NCI-H1930 (cell line): ENCODE results near the gene CPNE5.

Experiments
- DNase-seq, 2 experiments: peaks; one replicate each; lab custom pipeline; 2025; lab: John Stamatoyannopoulos, UW

Gene CPNE5

GRCh38 chr6:36791085-36791484 lies 48.2 kb downstream of the CPNE5 start:
- DNase-seq, result no peak

GRCh38 chr6:36788768-36789167 lies 50.5 kb downstream of the CPNE5 start:
- no peak for DNase-seq

GRCh38 chr6:36788186-36788585 lies 51.1 kb downstream of the CPNE5 start:
- no peak for DNase-seq

- no peak for DNase-seq
Measured at GRCh38 chr6:36787210-36787609, 52.0 kb downstream of the CPNE5 start.

DNA sequence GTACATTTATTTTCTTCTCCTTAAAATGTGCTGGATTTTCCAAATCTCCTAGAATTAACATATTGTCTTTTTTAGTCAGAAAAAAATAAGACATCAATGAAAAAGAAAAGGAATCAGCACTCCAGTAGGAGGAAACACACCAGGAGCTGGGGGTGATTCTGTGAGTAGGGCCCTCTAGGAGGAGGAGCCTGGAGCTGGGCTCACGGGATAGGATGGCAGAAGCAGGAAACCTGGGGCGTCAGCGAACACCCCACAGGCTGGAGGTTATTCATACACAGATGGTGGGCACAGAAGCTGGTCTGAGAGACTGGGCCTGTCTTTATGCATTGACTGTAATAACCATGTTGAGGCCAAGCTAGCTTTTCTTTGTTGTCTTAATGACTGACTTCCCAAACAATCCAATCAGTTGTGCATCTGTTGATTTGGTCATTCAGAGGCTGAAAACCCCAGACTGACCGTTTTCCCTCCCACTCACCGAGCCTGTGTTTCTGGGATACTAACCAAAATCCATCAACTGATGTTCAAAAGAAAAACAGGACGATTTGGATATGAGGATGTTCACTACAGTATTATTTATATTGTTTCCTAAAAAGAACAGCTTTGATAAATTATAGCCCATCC lies 53.1 kb downstream of the CPNE5 start:
- DNase-seq, result no peak

- no peak for DNase-seq
Measured at GRCh38 chr6:36784376-36784636, 54.9 kb downstream of the CPNE5 start.

DNA sequence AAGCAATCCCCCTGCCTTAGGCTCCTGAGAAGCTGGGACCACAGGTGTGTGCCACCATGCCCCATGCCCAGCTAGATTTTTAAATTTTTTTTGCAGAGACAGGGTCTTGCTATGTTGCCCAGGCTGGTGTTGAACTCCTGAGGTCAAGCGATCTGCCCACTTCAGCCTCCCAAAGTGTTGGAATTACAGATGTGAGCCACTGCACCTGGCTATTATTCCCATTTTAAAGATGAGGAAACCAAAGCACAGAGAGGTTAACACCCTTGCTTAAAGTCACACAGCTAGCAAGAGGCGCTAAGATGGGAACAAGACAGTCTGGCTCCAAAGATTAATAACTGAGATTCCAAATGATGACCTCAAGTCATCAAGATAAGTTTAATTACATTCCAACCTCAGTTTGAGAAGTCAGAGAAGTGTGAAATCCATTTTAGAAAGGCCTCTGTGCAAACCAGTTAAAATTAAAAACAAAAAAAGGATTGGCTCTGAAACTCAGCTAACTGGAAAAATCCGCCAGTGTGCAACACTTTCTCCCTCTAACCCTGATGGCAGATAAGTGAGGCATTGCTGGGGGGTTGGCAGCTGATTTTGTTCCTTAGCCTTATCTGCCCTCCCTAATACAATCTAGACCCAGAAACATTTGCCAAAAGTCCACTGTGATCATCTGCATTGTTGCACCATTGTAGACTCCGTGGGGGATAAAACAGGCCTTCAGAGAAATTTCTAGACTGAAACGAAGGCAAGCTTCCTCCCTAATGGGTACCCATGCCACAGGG lies 55.5 kb downstream of the CPNE5 start:
- no peak for DNase-seq

- no peak for DNase-seq
Measured at GRCh38 chr6:36781669-36782068, 57.6 kb downstream of the CPNE5 start.

GRCh38 chr6:36780442-36781177 lies 58.6 kb downstream of the CPNE5 start:
- DNase-seq, result no peak

- DNase-seq, result no peak
Measured at GRCh38 chr6:36779227-36779626, 60.0 kb downstream of the CPNE5 start.

DNA sequence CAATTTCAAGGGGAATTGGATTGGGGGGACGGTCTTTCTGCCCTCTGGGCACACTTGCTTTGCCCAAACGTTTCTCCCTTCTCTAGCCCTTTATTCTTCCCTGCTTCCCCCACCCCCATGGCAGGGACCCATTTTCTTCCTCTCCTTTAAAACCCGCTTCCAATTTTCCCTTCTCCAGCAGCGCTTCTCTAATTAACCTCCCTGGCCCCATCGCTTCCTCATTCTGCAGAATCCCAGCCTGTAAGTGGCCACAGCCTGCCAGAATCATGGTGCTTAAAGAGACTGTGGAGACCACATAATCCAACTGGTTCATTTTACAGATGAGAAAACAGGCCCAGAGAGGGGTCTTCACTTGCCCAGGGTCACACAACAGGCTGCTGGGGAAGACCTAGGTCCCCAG lies 61.4 kb downstream of the CPNE5 start:
- no peak for DNase-seq

DNA sequence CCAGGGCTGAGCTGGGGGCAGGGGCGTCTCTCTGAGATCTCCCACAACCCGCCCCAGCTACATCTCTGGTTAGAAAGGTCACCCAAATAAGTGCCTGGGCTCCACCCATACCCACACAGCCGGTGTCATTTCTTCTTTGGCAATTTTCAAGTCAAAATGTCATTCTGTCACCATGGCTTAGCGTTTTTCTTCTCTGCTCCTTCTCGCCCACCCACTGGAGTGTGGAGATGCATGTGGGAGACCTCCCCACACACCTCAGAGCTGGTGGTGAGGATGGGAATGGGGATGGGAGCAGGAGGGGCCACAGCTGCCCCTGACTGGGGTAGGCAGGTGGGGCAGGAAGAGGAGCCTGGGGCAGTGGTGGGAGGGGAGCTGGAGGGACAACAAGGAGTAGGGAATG lies 63.1 kb downstream of the CPNE5 start:
- no peak for DNase-seq

DNA sequence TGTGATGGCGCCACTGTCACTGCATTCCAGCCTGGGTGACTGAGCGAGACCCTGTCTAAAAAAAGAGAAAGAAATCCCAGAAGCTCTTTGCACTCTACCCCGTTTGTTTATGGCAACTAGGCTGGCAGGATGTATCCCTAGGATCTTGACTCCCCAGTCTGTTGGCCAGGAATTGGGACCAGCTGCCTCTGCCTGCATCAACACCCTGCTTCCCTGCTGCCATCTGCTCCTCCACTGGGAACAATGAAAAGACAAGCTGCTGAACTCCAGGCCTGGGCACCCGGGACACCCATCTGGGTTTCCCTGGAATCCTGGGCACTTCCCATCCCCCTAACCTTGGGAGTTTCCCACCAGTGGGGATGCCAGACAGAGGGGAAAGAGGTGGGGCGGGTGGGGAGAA lies 64.9 kb downstream of the CPNE5 start:
- DNase-seq, result no peak

DNA sequence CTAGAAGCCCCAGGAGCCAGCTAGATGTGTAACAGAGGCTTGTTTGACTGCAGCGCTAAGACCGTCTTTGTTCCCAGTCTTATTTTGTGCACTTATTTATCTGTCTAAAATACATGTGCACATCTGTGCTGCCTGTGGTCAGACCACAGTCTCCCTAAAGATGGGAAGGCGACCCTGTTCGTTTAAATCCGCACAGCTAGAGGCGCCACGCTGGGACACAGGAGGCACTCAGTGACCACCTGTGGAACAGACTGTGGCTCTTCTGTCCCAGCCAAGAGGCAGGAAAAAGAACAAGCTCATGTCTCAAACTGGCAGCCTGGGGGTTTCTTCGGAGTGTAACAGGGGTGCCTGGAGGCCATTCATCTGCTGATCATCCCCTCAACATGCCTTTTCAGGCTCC lies 66.8 kb downstream of the CPNE5 start:
- no peak for DNase-seq

DNA sequence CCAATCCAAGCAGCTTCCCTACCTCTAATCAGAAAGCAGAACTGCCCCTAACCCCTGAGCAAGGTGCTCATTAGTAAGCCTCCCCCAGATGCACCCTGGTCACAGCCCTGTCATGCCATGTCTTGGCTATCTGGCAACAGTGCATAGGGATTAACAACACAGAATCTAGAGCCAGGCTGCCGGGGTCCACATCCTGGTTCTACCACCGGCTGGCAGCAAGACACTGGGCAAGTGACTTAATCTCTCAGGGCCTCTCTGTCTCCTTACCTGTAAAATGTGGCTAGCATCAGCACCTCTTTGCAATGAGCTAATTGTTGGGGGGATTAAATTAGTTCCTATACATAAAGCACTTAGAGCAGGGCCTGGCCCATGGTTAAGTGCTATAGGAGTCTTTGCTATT lies 68.1 kb downstream of the CPNE5 start:
- DNase-seq, result no peak

DNA sequence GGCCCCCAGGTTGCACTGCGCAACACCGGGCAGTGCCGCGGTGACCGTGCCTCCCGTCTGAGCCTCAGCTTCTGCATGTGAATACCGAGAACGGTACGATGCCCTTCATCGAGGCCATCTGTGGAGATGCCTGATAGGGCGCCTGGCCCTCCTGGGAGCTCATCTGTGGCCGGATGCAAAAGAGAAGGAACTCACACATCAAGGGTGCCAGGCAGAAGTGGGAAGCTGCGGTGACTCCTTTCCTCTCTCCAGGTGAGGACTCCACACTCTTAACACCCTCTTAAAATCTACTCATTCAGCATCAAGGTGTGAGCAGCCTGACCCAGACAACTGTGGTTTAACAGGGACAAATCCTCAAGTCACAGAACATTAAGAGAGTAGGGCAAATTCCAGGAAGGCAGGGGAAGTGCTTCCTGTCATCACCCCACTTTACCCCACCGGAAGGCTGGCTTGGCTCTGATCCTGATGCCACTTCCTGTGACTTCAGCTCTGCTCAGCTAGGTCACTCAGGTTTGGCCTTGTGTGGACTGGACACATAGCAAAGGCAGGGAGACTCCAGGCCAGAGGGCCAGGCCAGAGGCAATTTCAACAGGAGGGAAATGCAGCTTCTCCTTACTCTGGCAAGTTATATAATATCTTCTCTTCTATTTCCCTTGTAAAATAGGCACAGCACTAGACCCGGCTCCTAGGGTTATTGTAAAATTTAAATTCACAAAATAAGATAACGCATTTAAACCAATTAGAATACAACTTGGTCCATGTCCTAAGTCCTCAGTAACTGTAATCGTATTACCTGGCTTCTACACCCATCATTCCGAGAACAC lies 69.4 kb downstream of the CPNE5 start:
- no peak for DNase-seq

- no peak for DNase-seq
Measured at GRCh38 chr6:36769183-36769675, 70.0 kb downstream of the CPNE5 start.

- no peak for DNase-seq
Measured at GRCh38 chr6:36766399-36766945, 72.8 kb downstream of the CPNE5 start.

DNA sequence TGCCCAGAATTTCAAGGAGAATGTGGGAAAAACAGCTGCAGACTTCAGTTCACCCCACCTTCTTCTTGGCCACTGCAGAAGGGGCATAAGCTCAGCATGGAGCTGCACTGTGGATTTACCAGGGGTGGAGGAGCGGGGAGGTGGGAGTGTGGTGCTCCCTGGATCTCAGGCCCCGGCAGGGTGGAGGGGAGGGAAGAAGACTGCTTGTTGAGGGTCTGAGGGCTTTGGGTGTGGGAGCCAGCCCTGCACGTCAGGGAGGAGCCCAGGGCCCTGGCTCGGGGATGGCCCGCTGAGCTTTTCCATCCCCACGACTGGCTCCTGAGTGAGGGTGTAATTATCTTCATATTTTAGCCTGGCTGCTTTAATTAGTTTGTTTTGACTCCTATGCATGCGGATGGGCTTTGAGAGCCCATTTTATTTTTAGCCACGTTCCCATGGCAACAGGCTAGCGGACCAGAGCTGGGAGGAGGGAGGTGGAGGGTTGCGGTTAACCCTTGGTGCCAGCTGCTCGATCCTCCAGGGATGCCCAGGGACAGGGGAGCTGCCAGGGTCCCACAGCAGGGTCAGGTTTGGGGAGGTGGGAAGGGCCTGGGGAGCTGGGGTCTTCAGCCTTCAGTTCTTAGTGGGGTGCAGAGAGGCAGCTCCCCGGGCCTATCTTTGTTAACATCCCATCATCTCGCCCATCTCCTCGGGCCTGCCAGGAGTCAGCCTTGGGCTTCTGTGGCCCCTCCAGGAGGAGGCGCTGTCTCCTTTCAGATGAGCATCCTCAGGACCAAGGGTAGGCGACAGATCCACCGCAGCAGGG lies 73.4 kb downstream of the CPNE5 start:
- DNase-seq, result peak; percentile 51 to 57

- DNase-seq, result no peak
Measured at GRCh38 chr6:36765190-36765589, 74.1 kb downstream of the CPNE5 start.

GRCh38 chr6:36762123-36762522 lies 77.1 kb downstream of the CPNE5 start:
- no peak for DNase-seq
